Measurements from ENCODE around the gene NEMF. TPM values are rescaled to one million over a fixed set of nuclear protein-coding genes. Genes with fewer than 3 reads are reported as not detected.

NEMF gene
- total and polyA plus RNA-seq, 4 donors, result 19.7 to 145 (median 41.0) TPM

DNA sequence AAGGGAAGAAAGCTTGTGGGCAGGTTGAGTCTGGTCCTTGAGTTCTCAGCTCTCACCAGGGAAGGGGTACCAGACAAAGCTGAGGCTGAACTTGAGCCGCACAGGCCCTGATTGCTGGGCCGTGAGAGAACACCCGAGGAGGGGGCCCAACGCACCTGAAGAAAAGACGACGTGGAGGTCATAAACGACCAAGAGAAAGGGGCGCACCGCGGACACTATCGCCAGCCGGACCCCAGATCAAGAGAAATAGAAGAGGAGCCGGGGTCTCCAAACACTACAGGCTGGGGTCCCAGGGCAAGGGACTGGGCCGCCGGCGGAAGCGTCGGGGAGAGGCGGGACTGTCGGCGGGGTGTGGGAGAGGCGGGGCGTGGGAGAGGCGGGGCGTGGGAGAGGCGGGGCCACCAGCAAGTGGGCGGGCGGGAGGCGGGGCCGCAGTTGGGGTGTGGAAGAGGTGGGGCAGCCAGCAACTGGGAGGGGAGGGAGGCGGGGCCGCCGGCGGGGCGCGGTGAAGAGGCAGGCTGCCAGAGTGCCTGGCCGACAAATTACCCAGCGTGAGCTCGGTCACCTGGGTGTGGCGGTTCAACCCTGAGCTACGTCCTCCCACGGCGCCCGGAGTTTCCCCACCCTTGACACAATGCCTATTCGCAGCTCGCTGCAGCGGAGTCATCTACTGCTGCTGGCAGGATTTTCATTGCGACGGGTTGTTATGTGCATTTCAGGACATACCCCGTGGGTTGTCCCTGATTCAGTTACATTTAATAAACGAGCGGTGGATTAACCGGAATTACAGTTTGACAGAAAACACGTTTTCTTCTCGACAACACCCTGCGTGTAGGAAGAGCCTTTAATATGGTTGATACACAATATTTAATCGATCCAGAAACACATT is 15.5 kb upstream of the NEMF start:
- DNase-seq (peak; percentile 94 to 98 (median 97)), ATAC-seq (ENCODE audit: insufficient read depth, low FRiP score) (peak; percentile 97)
- 0 to 1% methylated on average over 39 to 57 of the region's 57 CpGs for WGBS, 2 donors
- TF ChIP-seq, protein P1, sequence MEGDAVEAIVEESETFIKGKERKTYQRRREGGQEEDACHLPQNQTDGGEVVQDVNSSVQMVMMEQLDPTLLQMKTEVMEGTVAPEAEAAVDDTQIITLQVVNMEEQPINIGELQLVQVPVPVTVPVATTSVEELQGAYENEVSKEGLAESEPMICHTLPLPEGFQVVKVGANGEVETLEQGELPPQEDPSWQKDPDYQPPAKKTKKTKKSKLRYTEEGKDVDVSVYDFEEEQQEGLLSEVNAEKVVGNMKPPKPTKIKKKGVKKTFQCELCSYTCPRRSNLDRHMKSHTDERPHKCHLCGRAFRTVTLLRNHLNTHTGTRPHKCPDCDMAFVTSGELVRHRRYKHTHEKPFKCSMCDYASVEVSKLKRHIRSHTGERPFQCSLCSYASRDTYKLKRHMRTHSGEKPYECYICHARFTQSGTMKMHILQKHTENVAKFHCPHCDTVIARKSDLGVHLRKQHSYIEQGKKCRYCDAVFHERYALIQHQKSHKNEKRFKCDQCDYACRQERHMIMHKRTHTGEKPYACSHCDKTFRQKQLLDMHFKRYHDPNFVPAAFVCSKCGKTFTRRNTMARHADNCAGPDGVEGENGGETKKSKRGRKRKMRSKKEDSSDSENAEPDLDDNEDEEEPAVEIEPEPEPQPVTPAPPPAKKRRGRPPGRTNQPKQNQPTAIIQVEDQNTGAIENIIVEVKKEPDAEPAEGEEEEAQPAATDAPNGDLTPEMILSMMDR (IDR thresholded peaks at IDR 0.05; ENCODE audit: control extremely low read depth, extremely low read depth), result no peak
- Histone ChIP-seq H3K9ac (ENCODE audit: insufficient read depth in 1 of 2, low read length in 2 of 2) (peak overlapping the region; percentile 97 to 99), H3K27me3 (ENCODE audit: control insufficient read depth in 3 of 3, insufficient read depth in 3 of 3, low read length in 2 of 3) (no peaks in the 10 kb centered on the region), H3K27ac (ENCODE audit: low read depth in 1 of 2, low read length in 1 of 2) (peak overlapping the region; percentile 93 to 94), H3K36me3 (ENCODE audit: control insufficient read depth in 4 of 4, insufficient read depth in 4 of 4, low read length in 4 of 4) (no peaks in the 10 kb centered on the region), H3K4me3 (peak overlapping the region; percentile 27), H3K9me3 (ENCODE audit: control insufficient read depth in 4 of 4, insufficient read depth in 3 of 4, low read length in 3 of 4) (no peaks in the 10 kb centered on the region), H3K4me1 (ENCODE audit: control insufficient read depth in 5 of 5, insufficient read depth in 5 of 5, low read length in 5 of 5) (peaks cover 0 to 21% (median 2%) of the 10 kb centered on the region in 5 donors)

- H3K4me1 ChIP-seq (ENCODE audit: control insufficient read depth in 5 of 5, insufficient read depth in 5 of 5, low read length in 5 of 5), result peaks cover 0 to 21% (median 2%) of the 10 kb centered on the region in 5 donors
- TF ChIP-seq, protein P1 (IDR thresholded peaks at IDR 0.05; ENCODE audit: control extremely low read depth, extremely low read depth), result peak; percentile 84
- H3K27ac ChIP-seq (ENCODE audit: low read depth in 1 of 2, low read length in 1 of 2), result no peak overlapping the region
- WGBS, 2 donors, result 1% methylated on average over 4 of the region's 4 CpGs
- no peak overlapping the region for H3K9ac ChIP-seq (ENCODE audit: insufficient read depth in 1 of 2, low read length in 2 of 2)
- H3K9me3 ChIP-seq (ENCODE audit: control insufficient read depth in 4 of 4, insufficient read depth in 3 of 4, low read length in 3 of 4), result no peaks in the 10 kb centered on the region
- peak; percentile 71 to 72 (median 72) for DNase-seq
- H3K36me3 ChIP-seq (ENCODE audit: control insufficient read depth in 4 of 4, insufficient read depth in 4 of 4, low read length in 4 of 4), result no peaks in the 10 kb centered on the region
- H3K27me3 ChIP-seq (ENCODE audit: control insufficient read depth in 3 of 3, insufficient read depth in 3 of 3, low read length in 2 of 3), result no peaks in the 10 kb centered on the region
- no peak overlapping the region for H3K4me3 ChIP-seq
- ATAC-seq (ENCODE audit: insufficient read depth, low FRiP score), result no peak
Measured at GRCh38 chr14:49865431-49865859, 12.9 kb upstream of the NEMF start.

DNA sequence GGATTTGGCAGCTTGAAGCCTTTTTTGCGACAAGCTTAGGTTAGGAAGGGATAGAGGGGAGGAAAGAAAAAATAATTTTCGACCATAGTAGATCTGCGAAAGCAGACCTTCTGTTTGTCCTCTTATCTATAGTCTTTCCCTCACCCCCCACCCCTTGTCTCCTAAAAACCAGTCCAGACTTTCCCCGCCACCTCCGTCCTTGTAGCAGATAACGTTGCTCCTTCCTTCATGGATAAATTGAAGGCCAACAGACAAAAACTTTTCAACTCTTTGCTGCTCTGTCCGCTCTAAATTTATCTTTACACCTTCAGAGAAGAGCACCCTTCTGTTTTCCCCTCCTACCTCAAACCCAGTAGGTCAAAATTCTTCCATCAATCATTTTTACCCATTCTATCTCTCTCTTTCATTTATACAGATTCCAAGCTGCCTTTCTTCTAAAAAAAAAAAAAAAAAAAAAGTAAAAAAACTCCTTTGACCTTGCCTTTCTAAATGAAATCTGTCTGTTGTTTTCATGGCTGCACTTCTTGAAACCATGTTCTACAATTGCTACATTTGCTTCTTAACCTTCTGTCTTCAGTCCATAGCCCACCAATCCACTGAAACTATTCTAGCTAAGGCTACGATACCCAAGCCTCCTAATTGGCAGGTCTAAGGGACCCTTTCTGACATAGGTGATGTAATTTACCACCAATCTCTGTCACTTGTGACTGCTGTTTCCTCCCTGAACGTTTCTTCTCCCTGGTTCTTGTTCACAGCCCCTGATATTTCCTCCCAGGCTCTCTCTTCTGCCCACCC is 11.1 kb upstream of the NEMF start:
- H3K27me3 ChIP-seq (ENCODE audit: control insufficient read depth in 3 of 3, insufficient read depth in 3 of 3, low read length in 2 of 3), result no peaks in the 10 kb centered on the region
- H3K4me1 ChIP-seq (ENCODE audit: control insufficient read depth in 5 of 5, insufficient read depth in 5 of 5, low read length in 5 of 5), result peaks cover 0 to 18% (median 2%) of the 10 kb centered on the region in 5 donors
- DNase-seq (peak; percentile 40 to 71 (median 52)), ATAC-seq (ENCODE audit: insufficient read depth, low FRiP score) (no peak)
- peak overlapping the region; percentile 74 for H3K4me3 ChIP-seq
- H3K9ac ChIP-seq (ENCODE audit: insufficient read depth in 1 of 2, low read length in 2 of 2), result peak overlapping the region; percentile 99 to 100
- 16 to 24% methylated on average over 9 of the region's 9 CpGs for WGBS, 2 donors
- H3K36me3 ChIP-seq (ENCODE audit: control insufficient read depth in 4 of 4, insufficient read depth in 4 of 4, low read length in 4 of 4), result no peaks in the 10 kb centered on the region
- H3K9me3 ChIP-seq (ENCODE audit: control insufficient read depth in 4 of 4, insufficient read depth in 3 of 4, low read length in 3 of 4), result no peaks in the 10 kb centered on the region
- peak overlapping the region; percentile 97 for H3K27ac ChIP-seq (ENCODE audit: low read depth in 1 of 2, low read length in 1 of 2)
- TF ChIP-seq, protein P1 (IDR thresholded peaks at IDR 0.05; ENCODE audit: control extremely low read depth, extremely low read depth), result no peak
